ENCODE measurements around the gene FHL2. TPM values are rescaled to one million over a fixed set of nuclear protein-coding genes. Genes with fewer than 3 reads are reported as not detected.
"Not testable (repeated sequence)": the region's sequence is repeated elsewhere in the genome, so short reads cannot be mapped to it uniquely, and the experiment has no call there.

Gene FHL2
- 21.3 and 33.0 TPM in 2 replicates for total RNA-seq

GRCh38 chr2:105398336-105399206, at the start of gene FHL2:
FHL2 (minus strand) TSS chr2:105399051; CDS start chr2:105386516, 12,535 bp downstream.
- DNase-seq (ENCODE audit: low read depth in 2 of 2), result peak; percentile 60 to 87

GRCh38 chr2:105447476-105447875, 48.6 kb upstream of the FHL2 start:
- no peak for DNase-seq (ENCODE audit: low read depth in 2 of 2)

- DNase-seq (ENCODE audit: low read depth in 2 of 2), result no peak
These were observed 47.6 kb upstream of the FHL2 start for GRCh38 chr2:105446501-105446900.

- DNase-seq (ENCODE audit: low read depth in 2 of 2), result no peak
These were observed 47.1 kb upstream of the FHL2 start for GRCh38 chr2:105445976-105446375.

GRCh38 chr2:105445498-105445897, 46.6 kb upstream of the FHL2 start:
- DNase-seq (ENCODE audit: low read depth in 2 of 2), result no peak

- DNase-seq (ENCODE audit: low read depth in 2 of 2), result no peak
These were observed 45.1 kb upstream of the FHL2 start for GRCh38 chr2:105443617-105444598.

GRCh38 chr2:105442721-105443120, 43.9 kb upstream of the FHL2 start:
- DNase-seq (ENCODE audit: low read depth in 2 of 2), result no peak

- no peak for DNase-seq (ENCODE audit: low read depth in 2 of 2)
These were observed 43.2 kb upstream of the FHL2 start for GRCh38 chr2:105442056-105442455.

GRCh38 chr2:105439141-105439540, 40.3 kb upstream of the FHL2 start:
- DNase-seq (ENCODE audit: low read depth in 2 of 2), result no peak

- no peak for DNase-seq (ENCODE audit: low read depth in 2 of 2)
These were observed 39.5 kb upstream of the FHL2 start for GRCh38 chr2:105438104-105438929.

GRCh38 chr2:105437708-105438103, 38.9 kb upstream of the FHL2 start:
- DNase-seq (ENCODE audit: low read depth in 2 of 2), result no peak

- no peak for DNase-seq (ENCODE audit: low read depth in 2 of 2)
These were observed 33.9 kb upstream of the FHL2 start for GRCh38 chr2:105432749-105433148.

GRCh38 chr2:105432044-105432399, 33.2 kb upstream of the FHL2 start:
- DNase-seq (ENCODE audit: low read depth in 2 of 2), result no peak

GRCh38 chr2:105431367-105432043, 32.7 kb upstream of the FHL2 start:
- DNase-seq (ENCODE audit: low read depth in 2 of 2), result no peak

- no peak for DNase-seq (ENCODE audit: low read depth in 2 of 2)
These were observed 29.7 kb upstream of the FHL2 start for GRCh38 chr2:105428387-105429018.

GRCh38 chr2:105427485-105427884, 28.6 kb upstream of the FHL2 start:
- no peak for DNase-seq (ENCODE audit: low read depth in 2 of 2)

GRCh38 chr2:105426626-105427292, 27.9 kb upstream of the FHL2 start:
- no peak for DNase-seq (ENCODE audit: low read depth in 2 of 2)

- no peak for DNase-seq (ENCODE audit: low read depth in 2 of 2)
These were observed 27.2 kb upstream of the FHL2 start for GRCh38 chr2:105425936-105426625.

- not testable (repeated sequence) for DNase-seq (ENCODE audit: low read depth in 2 of 2)
These were observed 26.0 kb upstream of the FHL2 start for GRCh38 chr2:105424836-105425235.

Measured in dermis microvascular lymphatic vessel endothelial cell (primary cell).